Fibroblast of the conjunctiva (primary cell): ENCODE data around the gene ADAMTS4.

Experiments used
- DNase-seq: peaks from one replicate; pipeline ENCODE4 v3.0.0-alpha.2; 2010; ENCODE audit warnings: low read depth

ADAMTS4 gene

DNA sequence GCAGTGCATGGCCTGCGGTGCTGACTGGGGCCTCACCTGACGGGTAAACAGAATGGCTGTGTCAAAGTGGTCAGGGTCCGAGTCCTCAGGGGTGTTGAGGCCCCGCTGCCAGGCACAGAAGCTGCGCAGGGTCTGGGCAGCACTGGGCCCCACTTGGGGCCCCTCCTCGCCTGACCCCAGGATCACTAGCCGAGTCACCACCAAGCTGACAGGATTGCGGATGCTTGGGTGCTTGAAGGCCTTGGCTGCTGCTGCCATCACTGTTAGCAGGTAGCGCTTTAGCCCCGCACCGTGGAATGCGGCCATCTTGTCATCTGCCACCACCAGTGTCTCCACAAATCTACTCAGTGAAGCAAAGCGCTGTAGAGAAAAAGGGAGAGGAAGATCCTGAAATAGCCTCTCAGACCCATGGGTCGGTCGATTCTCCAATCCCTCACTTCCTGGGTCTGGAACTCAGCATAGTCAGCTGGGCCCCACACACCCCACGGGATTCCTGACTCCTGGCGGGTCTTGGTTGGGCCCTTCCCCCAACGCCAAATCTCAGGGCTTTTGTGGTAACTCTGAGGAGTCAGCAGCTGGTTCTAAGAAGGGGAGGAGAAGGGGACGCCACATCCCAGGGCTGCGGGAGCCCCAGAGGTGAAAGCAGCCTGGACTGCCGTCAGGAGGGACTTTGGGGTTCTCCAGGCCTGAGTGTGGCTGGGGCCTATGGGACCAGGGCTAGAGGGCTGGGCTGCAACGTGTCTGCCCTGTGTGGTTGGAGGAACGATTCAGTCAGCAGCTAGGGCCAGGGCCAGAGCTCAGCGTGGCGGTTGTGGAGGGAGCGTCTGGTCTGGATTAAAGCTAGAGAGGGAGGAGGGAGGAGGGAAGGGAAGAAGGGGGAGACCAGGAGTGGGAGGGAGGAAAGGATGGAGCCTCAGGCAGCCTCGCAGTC is 2.1 kb downstream of the ADAMTS4 start:
- DNase-seq = peak; percentile 83

DNA sequence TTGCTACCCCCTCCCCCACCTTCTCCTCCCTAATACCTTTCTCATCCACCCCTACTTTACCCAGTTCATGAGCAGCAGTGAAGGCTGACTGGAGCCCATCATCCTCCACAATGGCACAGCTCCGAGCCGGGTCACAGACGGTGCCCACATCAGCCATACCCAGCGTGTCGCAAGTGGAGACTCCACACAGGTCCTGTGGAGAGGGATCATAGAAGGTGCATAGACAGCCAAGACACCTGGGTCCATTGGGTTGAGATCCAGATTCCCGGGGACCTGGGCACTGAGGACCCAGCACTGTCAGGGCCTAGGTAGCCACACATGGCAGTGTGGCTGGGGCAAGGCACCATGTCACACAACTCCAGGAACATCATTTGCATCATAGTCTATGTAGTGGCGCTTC is 2.7 kb downstream of the ADAMTS4 start:
- no peak for DNase-seq

DNA sequence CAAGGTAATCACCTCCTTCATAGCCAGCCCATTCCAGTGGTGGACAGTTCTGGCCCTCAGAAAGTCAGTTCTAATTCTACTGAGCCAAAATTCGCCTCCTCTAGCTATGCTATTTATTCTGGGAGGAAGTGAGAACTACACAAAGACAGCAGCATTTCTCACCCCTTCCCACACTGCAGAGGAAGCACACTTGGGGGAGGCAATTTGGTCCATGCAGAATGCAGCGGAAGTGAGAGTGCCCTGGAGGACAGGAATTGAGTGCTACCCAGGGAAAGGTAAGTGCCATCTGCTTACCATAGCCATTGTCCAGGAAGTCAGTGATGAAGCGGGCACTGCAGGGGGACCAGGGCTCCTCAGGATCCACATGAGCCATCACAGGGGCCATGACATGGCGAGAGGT is 3.7 kb downstream of the ADAMTS4 start:
- DNase-seq = no peak

DNA sequence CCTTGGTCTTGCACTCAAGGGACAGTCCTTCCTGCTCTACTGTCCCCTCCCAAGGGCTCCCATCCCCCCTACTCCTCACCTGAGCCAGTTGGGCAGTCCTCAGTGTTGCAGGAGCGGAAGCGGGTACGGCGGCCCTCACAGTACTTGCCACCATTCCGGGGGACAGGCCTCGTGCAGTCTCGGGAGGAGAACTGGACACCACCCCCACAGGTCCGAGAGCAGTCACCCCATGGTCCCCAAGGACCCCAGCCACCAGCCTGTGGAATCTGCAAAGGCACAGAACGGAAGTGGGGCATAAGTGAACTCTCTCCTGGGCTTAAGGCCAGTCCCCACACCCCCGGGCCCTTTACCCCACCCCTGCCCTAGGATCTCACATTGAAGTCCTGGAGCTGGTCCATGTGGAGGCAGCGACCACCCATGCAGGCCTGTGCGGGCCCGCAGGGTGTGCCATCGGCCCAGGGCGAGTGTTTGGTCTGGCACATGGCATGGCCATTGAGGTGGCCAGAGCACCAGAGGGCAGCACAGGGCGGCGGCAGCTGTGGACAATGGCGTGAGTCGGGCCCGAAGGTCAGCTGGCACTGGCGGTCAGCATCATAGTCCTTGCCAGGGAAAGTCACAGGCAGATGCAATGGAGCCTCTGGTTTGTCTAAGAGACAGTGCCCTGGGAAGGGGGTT is 5.2 kb downstream of the ADAMTS4 start:
- DNase-seq = no peak

DNA sequence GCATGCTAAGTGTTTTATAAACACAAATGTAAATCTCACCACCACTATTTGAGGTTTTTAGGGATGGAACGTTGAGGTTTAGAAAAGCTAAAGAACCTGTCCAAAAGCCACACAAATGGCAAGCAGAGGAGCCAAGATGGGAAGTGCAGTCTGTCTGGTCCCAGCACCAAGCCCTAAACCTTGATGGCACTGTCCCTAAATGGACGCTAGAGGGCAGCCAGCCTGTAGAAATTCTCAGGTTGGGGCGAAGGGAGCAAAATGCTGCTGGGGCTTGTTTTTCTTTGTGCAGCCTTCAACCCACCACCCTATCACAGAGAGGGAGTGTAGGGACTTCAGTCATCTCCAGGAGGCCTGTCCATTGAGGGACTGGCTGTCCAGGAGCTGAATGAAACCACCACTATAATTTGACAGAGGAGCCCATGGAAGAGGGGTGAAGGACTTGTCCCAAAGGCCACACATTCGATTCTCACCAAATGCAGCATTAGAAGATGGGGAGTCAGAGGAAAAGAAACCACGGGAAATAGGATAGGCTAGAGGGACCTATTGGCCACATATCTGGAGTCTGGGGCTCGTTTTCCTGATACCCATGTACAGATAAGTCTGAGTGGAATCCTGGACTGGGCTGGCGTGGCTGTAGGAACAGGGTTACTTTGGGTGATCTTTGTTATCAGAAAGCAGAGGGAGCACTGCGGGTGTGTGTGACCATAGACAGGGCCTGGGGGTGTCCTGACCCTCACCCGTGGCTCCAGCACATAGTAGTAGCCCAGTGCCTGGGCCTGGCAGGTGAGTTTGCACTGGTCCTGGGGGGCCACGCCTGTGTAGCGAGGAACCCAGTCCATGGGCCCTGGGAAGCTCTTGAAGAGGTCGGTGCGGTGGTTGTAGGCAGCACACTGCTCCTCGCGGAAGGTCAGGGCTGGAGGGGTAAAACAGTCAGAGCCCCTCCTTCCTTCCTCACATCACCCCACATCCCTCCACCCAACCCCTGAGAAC is 6.1 kb downstream of the ADAMTS4 start:
- no peak for DNase-seq

DNA sequence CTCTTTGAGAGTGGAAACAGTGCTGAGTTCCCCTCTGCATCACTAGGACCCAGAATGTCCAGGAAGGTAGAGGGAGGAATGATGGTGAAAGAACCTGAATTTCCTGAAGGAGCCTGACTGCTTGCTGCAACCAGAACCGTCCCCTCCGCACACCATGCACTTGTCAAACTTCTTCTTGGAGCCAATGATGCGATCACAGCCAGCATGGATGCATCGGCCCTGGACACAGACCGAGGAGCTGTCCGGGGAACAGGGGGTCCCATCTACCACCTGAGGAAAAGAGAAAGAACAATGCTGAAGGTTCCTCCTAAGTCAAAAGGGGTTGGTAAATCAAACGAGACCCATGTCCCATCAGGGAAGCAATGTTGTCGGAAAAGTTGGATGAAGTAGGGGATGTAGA is 6.9 kb downstream of the ADAMTS4 start:
- DNase-seq = no peak

DNA sequence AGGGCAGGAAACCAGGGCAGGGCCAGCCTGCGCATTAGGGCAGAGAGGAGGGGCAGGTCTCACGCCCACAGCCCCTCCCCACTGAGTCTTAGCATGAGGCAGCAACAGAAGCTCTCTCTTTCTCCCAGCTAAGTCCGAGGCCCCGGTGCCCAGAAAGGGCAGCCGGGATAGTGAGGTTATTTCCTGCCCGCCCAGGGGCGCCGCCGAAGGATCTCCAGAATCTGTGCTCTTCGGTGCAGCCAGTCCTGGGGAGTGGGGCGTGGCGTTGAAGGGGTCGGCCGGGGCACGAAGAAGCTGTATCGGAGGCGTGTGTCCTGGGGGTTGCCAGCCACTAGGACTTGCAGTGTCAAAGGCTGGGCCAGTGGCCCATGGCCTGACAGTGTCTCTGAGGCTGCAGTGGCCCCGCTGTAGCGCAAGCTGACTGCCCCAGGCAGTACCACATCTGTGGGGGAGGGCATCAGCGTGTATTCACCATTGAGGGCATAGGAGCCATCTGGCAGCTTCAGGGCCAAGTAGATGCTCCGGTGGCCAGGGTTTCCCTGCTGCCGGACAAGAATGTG is 7.8 kb downstream of the ADAMTS4 start:
- no peak for DNase-seq

DNA sequence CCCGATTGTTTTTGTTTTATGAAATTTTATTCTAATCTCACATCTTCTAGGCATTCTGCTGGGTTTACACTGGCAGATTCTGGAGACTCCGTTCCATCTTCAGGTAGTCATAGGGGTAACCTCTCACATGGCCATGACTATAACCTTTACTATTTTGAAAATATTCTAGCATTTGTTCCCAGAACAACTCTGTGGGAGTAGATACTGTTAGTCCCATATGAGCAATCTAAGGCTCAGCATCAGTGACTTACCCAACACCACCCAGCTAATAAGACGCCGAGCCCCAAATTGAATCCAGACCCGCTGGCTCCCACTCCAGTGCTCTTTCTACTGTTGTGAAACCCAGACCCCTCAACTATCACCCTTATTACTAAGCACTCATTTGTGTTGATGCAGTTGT is 9.8 kb downstream of the ADAMTS4 start:
- DNase-seq = peak; percentile 74

DNA sequence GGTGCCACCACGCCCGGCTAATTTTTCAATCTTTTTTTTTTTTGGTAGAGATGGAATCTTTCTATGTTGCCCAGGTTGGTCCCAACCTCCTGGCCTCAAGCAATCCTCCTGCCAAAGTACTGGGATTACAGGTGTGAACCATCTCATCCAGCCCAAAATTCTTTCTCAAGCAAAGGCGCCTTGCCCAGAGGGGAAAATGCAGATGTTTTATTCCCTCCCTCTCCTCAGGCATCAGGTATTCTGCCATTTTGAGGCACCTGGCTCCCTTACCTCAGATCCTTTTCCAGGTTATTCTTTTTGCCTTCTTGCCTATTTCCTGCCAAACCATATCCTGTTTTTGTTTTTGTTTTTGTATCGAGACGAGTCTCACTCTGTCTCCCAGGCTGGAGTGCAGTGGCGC is 10.5 kb downstream of the ADAMTS4 start:
- no peak for DNase-seq

DNA sequence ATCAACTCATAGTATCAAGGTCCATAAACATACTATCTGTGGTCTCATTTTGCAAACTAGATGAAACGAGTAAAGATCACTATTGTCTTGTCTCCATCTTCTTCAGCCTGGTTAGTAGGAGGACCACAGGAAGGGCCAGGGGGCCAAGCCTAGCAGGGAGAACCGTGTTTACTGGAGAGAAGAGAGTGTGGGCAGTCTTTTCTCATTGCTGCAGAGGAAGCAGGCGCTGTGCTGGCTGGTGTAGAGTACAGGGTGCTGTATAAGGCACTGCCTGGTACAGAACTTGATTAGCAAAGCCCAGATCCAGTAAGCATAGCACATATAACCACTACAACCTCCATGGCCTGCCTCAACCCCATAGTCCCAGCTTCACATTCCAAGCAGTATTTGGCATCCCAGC is 11.5 kb downstream of the ADAMTS4 start:
- DNase-seq = no peak

DNA sequence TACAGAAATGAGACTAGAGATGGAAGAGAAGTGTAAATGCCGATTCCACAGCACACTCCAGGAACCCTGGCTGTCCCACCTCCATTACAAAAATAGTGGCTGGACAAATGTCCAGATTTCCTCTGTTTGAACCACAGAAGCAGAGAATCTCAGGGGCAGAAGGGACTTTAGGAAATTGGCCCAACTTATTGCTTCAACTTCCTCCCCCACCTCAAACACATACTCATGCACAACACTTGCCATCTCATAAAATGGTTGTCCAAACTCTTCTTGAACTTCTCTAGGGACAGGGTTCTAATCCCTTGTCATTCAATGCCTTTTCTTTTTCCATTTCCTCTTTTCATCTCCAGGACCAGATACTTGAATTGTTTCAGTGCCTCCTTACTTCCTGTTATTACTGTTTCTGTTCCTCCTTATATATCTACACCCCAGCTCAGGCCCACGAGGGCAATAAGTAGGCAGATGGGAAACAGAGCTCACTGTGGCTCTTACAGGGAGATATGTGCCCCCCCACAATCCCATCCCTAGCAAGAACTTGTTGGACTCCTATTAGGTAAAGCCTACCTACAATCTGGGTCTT is 13.0 kb downstream of the ADAMTS4 start:
- DNase-seq = no peak

DNA sequence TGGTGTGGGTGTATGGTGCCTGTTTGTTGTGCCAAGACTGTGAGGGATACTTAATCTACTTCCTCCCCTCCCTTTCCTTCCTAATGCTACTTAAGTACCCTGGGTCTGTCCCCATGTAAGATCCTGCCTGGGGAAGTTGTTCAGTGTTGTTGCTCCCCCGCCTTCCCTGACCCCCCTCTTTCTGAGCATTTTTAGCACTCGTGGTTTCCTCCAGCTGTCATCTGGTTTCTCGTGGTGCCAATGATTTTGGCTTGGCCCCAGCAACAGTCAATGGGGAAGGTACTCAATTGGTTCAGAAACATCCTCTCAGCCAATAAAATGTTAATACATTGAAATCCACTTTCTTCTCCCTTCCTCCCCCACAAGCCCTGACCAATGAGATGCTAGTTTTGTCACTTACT is 13.6 kb downstream of the ADAMTS4 start:
- DNase-seq = no peak

DNA sequence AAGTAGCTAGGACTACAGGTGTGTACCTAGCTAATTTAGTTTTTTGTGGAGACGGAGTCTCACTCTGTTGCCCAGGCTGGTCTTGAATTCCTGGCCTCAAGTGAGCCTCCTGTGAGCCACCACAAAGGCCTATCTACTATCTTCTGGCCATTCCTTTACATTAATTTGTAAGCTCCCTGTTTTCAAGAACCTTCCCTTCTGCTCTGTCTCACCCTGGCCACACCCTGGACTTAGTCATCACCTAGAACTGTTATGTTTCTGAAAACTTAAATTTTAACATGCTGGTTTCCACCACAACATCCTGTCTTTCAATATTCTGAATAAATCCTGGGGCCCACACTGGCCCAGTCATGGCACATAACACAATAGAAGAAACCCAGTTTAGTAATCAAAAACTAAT is 16.6 kb downstream of the ADAMTS4 start:
- no peak for DNase-seq

DNA sequence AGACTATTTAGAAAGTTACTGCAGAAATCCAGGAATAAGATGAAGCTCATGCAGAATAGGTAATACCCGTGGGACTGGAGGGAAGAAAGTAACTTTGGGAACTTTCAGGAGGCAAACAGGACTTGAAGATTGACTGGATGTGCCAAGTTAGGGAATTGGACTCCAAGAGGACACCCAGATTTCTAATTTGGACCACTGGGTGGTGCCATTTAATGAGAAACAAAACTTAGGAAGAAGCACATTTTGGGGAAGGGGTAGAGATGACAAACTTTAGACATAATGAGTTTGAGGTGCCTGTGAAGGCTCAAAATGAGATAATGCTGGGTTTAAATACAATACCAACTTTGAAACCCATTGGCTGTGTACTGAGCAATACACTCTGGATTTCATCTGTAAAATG is 18.2 kb downstream of the ADAMTS4 start:
- DNase-seq = no peak

DNA sequence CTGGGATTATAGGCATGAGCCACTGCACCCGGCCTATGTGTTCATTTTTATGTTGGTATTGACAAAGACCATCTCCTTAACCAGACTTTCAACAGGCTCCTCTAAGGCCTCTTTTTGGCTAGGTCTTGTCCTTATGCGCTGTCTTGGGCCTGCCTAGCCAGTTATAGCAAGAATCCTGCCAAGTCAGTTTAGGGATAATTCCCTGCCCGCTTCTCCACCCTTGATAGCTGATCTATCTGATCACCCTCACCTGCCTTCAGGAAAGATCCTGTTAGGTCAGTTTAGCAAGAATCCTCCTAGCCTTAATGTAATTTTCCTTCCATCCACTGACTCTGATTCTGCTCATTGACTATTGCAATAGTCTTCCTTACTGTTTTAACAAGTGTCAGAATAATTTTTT is 19.2 kb downstream of the ADAMTS4 start:
- no peak for DNase-seq

DNA sequence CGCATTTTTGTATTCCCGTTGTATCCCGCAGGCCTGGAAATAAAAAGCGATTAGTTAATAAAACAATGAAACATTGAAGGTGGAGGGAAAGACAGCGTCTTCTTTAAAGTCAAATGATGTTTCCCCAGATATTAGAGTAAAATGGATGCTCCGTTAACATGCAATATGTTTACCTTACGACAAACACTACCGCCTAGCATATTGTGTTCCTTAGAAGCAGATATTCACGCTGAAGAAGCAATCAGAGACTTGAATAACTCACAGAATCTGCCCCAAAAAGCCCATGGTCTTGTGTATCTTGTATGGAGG is 21.0 kb downstream of the ADAMTS4 start:
- no peak for DNase-seq

DNA sequence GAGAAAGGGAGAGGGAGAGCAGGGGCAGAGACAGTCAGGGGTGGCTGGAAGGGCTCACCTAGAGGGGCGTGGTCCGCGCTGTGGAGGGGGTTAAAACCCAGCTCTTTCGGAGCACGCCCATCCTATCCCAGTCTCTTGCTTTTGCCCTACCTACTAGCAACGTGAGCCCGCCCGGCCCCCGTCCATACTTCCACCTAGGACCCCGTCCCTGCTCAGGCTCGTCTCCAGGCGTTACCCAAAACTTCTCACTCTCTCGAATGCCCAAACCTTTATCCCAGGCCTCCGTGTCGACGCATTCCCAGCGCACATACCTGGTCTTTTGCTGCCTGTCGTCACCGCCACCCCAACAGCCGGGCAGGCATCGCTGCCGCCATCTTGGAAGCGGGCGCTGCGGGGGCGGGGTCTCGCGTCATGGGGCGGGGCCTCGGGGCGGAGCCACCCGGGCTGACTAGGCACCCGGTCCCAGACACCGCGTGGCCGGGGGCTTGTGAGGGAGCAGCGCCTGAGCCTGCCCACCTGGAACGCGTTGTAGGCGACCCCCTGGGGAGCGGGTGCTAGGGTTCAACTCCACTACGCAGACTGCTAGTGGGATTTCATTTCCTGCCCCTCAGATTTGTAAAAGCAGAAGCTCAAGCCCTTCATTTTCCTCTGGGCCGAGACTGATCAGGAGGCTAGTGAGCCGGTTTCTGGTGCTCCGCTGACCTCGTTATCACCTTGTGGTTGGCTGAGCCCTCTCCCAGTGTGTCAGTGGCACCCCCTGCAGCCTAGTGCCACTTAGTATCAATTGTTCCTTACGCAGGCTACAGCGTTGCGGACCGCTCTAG is 21.5 kb downstream of the ADAMTS4 start, which contains the start of gene B4GALT3:
B4GALT3 (minus strand) TSS at position 396 of the 824 bp plus-strand sequence. CDS start 1,447 bp downstream, outside the sequence.
- DNase-seq = no peak

DNA sequence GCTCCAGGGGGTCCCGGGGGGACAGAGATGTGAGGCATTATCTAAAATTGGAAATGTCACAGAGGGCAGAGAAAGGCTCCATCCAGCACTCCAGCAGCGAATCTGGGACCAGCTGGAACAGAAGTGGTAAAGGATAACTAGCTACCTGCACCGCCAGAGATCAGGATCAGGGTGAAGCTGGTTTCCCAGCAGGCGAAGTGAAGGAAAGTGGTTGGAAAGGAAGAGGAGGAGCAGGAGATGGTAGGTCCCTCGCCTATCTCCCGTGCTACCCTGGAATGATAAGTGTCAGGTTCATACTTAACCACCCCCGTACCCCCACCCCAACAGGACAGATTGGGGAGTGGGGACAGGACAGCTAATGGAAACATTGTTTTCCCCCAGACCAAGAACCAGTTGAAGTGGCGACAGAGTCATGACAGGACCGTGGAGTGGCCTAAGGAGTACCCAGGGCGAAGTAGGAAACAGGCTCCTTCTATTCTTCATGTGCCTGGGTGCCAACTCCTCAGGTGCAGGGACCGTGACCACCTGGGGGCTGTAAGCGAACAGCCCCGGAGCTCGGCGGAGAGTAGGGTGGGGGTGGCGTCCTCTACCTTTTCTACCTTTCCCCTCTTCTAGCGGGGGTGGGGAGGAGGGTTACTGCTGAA is 22.3 kb downstream of the ADAMTS4 start:
- no peak for DNase-seq

DNA sequence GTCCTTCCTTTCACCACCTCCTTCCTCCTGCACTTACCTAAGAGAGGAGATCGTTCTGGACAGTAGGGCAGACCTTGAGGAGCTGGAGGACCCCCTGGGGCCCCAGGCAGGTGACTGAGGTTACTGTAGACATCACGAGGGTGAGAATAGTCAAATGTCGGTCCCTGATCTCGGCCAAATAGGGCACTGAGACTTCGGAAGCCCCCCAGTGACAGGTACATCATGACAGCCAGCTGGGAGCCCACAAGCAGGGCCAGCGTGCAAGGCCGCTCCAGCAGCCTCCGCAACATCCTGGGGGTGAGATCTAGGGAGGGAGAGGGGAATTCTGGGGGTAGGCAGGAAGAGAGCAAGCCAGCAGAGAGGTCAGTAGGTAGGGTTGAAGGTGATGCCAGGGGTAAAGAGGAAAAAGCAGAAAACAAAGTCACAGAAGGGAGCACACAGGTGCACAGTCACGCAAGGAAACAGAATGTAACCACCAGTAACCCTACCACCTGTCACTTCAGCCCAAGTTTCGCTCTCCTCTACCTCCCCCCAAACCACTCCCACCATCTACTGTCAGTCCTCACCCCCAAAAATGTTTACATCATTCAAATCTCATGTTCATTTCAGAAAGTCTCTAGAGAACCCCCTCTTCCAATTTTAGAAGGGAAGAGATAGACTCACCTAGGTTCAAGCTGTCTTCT is 22.9 kb downstream of the ADAMTS4 start:
- DNase-seq = no peak

DNA sequence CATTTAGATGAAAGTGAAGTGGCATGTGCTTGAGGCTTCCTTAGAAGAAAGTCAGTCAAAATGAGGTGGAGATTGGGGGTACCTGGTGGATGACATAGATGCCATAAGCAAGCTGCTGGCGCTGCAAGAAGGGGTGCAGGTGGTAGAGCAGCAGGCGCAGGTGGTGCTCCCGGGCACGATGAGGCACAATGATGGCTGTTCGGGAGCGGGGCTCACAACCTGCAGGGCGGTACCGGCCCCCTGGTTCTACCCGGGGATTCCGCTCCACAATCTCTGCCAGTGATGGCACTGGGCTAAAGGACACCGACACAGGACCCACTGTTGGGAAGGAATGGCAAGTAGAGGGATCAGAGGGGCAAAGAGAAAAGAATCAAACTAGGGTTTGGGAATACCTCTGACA is 23.9 kb downstream of the ADAMTS4 start:
- no peak for DNase-seq
